G401 (cell line): ENCODE results near the gene FAM200A. TPM values are rescaled to one million over a fixed set of nuclear protein-coding genes. Genes with fewer than 3 reads are reported as not detected.
A peak's percentile ranks its signal among the peaks of the same experiment; 100 is the strongest.
"Not testable (repeated sequence)": the region's sequence is repeated elsewhere in the genome, so short reads cannot be mapped to it uniquely, and the experiment has no call there.

Experiments
- DNase-seq: peaks from one replicate; pipeline ENCODE4 v3.0.0-alpha.2; 2015; ENCODE audit warnings: low spot score
- in situ Hi-C: cut with HindIII; loops from 2 replicates; pipeline ENCODE4 v1.10.0; 2016; ENCODE audit warnings: low sequenced_read_pairs, mixed read lengths
- total RNA-seq: library from RNA; depleted of rRNA; stranded (reverse); fragments of >200 nt; shearing (Covaris generic); gene quantifications from 2 replicates; pipeline ENCODE4 v1.2.3, GENCODE V29; 2014; rRNA removed

FAM200A gene
- total RNA-seq = 2.6 and 5.0 TPM in 2 replicates

- in situ Hi-C loops = no loop called here
- peak; percentile 95 for DNase-seq
Observed at GRCh38 chr7:99551767-99552463, at the start of gene FAM200A. Gene FAM200A (minus strand): TSS chr7:99552114. CDS start chr7:99548407, 3,707 bp downstream.

GRCh38 chr7:99599836-99600235, 47.9 kb upstream of the FAM200A start:
- no peak for DNase-seq
- in situ Hi-C loops = no loop called here

GRCh38 chr7:99597762-99598501, 46.0 kb upstream of the FAM200A start, which contains the start of gene TMEM225B:
Gene TMEM225B (plus strand): TSS chr7:99598267. CDS start chr7:99604389, 6,122 bp downstream.
- in situ Hi-C loops = no loop called here
- no peak for DNase-seq

- in situ Hi-C loops = no loop called here
- DNase-seq = no peak
Observed at GRCh38 chr7:99596408-99596955, 44.6 kb upstream of the FAM200A start.

- no peak for DNase-seq
- in situ Hi-C loops = no loop called here
Observed at GRCh38 chr7:99594948-99595745, 43.2 kb upstream of the FAM200A start.

- no peak for DNase-seq
- in situ Hi-C loops = no loop called here
Observed at GRCh38 chr7:99588868-99589267, 37.0 kb upstream of the FAM200A start.

- in situ Hi-C loops = not testable (repeated sequence)
Observed at GRCh38 chr7:99580778-99581332, 28.9 kb upstream of the FAM200A start.

GRCh38 chr7:99579956-99580777, 28.3 kb upstream of the FAM200A start:
- peak; percentile 79 for DNase-seq
- in situ Hi-C loops = no loop called here

More at GRCh38 chr7:99580778-99581332, 28.9 kb upstream of the FAM200A start:
- not testable (repeated sequence) for DNase-seq

- in situ Hi-C loops = no loop called here
Observed at GRCh38 chr7:99579281-99579955, 27.5 kb upstream of the FAM200A start.

GRCh38 chr7:99576251-99576650, 24.3 kb upstream of the FAM200A start:
- in situ Hi-C loops = no loop called here

More at GRCh38 chr7:99579281-99579955, 27.5 kb upstream of the FAM200A start:
- no peak for DNase-seq

GRCh38 chr7:99573257-99573656, 21.3 kb upstream of the FAM200A start:
- DNase-seq = no peak
- in situ Hi-C loops = no loop called here

More at GRCh38 chr7:99576251-99576650, 24.3 kb upstream of the FAM200A start:
- DNase-seq = no peak

GRCh38 chr7:99571768-99572167, 19.9 kb upstream of the FAM200A start:
- in situ Hi-C loops = no loop called here
- no peak for DNase-seq

GRCh38 chr7:99568770-99569169, 16.9 kb upstream of the FAM200A start:
- in situ Hi-C loops, DNase-seq: not testable (repeated sequence)

- DNase-seq = no peak
- in situ Hi-C loops = no loop called here
Observed at GRCh38 chr7:99563650-99564049, 11.7 kb upstream of the FAM200A start.

GRCh38 chr7:99562832-99563231, 10.9 kb upstream of the FAM200A start:
- in situ Hi-C loops = no loop called here
- no peak for DNase-seq

- in situ Hi-C loops = no loop called here
- no peak for DNase-seq
Observed at GRCh38 chr7:99562114-99562784, 10.3 kb upstream of the FAM200A start.

GRCh38 chr7:99561737-99562051, 9.8 kb upstream of the FAM200A start:
- in situ Hi-C loops = no loop called here
- DNase-seq = no peak
